Measurements from ENCODE around the gene NIM1K. TPM values are rescaled to one million over a fixed set of nuclear protein-coding genes. Genes with fewer than 3 reads are reported as not detected.
"Not testable (repeated sequence)": the region's sequence is repeated elsewhere in the genome, so short reads cannot be mapped to it uniquely, and the experiment has no call there.

NIM1K gene
- total RNA-seq, 1 experiment from 2014 or later = 2.0 TPM

- peak; percentile 57 for DNase-seq (ENCODE audit: low read depth)
Observed at GRCh38 chr5:43190755-43191603, 1.0 kb upstream of the NIM1K start.

- DNase-seq (ENCODE audit: low read depth) = peak; percentile 38
Observed at GRCh38 chr5:43192558-43193180, 644 bp downstream of the NIM1K start.

- peak; percentile 93 for DNase-seq (ENCODE audit: low read depth)
Observed at GRCh38 chr5:43193181-43193893, 1.3 kb downstream of the NIM1K start.

GRCh38 chr5:43193894-43194265 lies 1.9 kb downstream of the NIM1K start:
- DNase-seq (ENCODE audit: low read depth) = no peak

GRCh38 chr5:43195670-43196265 lies 3.7 kb downstream of the NIM1K start:
- no peak for DNase-seq (ENCODE audit: low read depth)

- no peak for DNase-seq (ENCODE audit: low read depth)
Observed at GRCh38 chr5:43197535-43197934, 5.5 kb downstream of the NIM1K start.

- DNase-seq (ENCODE audit: low read depth) = not testable (repeated sequence)
Observed at GRCh38 chr5:43201442-43201841, 9.4 kb downstream of the NIM1K start.

- DNase-seq (ENCODE audit: low read depth) = no peak
Observed at GRCh38 chr5:43202380-43202779, 10.4 kb downstream of the NIM1K start.

GRCh38 chr5:43203373-43203772 lies 11.3 kb downstream of the NIM1K start:
- DNase-seq (ENCODE audit: low read depth) = no peak

- DNase-seq (ENCODE audit: low read depth) = no peak
Observed at GRCh38 chr5:43204958-43205357, 12.9 kb downstream of the NIM1K start.

GRCh38 chr5:43207601-43208000 lies 15.6 kb downstream of the NIM1K start:
- DNase-seq (ENCODE audit: low read depth) = peak; percentile 70

- no peak for DNase-seq (ENCODE audit: low read depth)
Observed at GRCh38 chr5:43208658-43209057, 16.6 kb downstream of the NIM1K start.

- DNase-seq (ENCODE audit: low read depth) = no peak
Observed at GRCh38 chr5:43209060-43209459, 17.0 kb downstream of the NIM1K start.

- no peak for DNase-seq (ENCODE audit: low read depth)
Observed at GRCh38 chr5:43209833-43210232, 17.8 kb downstream of the NIM1K start.

- DNase-seq (ENCODE audit: low read depth) = no peak
Observed at GRCh38 chr5:43210570-43210969, 18.5 kb downstream of the NIM1K start.

GRCh38 chr5:43213951-43214350 lies 21.9 kb downstream of the NIM1K start:
- DNase-seq (ENCODE audit: low read depth) = no peak

- no peak for DNase-seq (ENCODE audit: low read depth)
Observed at GRCh38 chr5:43215073-43215631, 23.1 kb downstream of the NIM1K start.

- no peak for DNase-seq (ENCODE audit: low read depth)
Observed at GRCh38 chr5:43216941-43217340, 24.9 kb downstream of the NIM1K start.

- DNase-seq (ENCODE audit: low read depth) = no peak
Observed at GRCh38 chr5:43219120-43219519, 27.1 kb downstream of the NIM1K start.

GRCh38 chr5:43221502-43221901 lies 29.5 kb downstream of the NIM1K start:
- no peak for DNase-seq (ENCODE audit: low read depth)

- DNase-seq (ENCODE audit: low read depth) = no peak
Observed at GRCh38 chr5:43225649-43226245, 33.7 kb downstream of the NIM1K start.

All from LHCN-M2 (cell line).